Measurements from ENCODE around the gene VPS39.

Gene VPS39

DNA sequence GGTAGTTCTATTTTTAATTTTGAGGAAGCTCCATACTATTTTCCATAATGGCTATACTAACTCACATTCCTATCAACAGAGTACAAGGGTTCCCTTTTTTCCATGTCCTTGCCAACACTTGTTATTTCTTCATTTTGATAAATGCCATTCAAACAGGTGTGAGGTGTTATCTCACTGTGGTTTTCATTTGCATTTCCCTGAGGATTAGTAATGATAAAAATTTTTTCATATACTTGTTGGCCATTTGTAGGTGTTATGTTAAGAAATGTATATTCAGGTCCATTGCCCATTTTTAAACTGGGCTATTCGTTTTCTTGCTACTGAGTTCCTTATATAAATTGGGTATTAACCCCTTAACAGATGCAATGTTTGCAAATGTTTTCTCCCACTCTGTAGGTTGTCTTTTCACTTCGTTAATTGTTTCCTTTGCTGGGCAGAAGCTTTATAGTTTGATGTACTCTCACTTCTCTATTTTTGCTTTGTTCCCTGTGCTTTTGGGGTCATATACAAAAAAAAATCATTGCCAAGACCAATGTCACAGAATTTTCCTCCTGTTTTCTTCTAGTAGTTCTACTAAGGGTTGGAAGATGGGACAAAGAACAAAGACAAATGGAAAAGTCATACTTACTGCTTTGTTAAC, 11.0 kb upstream of the VPS39 start:
- H3K4me1 ChIP-seq (ENCODE audit: insufficient read depth, low read length): no peaks in the 10 kb centered on the region
- H3K9me3 ChIP-seq (ENCODE audit: insufficient read depth, low read depth, low read length): no peaks in the 10 kb centered on the region
- H3K27ac ChIP-seq (ENCODE audit: low read depth, low read length): no peak overlapping the region

DNA sequence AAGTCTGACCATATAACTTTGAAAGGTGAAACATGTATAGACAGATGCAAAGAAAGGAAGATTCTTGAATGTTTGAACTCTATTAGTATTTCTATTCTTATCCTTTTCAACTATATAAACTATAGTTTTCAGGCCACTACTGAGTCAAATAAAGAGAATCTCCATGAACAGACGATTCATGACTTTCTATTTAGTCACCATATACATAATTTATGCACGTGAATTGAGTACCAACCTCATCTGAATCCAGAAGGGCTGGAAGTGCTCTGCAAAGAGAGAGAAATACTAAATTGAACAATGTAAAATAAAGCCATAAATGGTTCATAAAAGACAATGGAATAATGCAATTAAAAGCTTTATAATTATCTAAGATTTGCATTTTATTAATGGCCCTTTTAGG, 9.5 kb upstream of the VPS39 start:
- H3K27ac ChIP-seq (ENCODE audit: low read depth, low read length): no peak overlapping the region
- peaks cover 88% of the 10 kb centered on the region for H3K36me3 ChIP-seq (ENCODE audit: insufficient read depth, low read length)
- H3K27me3 ChIP-seq (ENCODE audit: insufficient read depth, low read length): no peaks in the 10 kb centered on the region
- H3K9me3 ChIP-seq (ENCODE audit: insufficient read depth, low read depth, low read length): no peaks in the 10 kb centered on the region
- WGBS: 93% methylated on average over 2 of the region's 2 CpGs
- no peaks in the 10 kb centered on the region for H3K4me1 ChIP-seq (ENCODE audit: insufficient read depth, low read length)
- H3K4me3 ChIP-seq (ENCODE audit: low read length): no peak overlapping the region
- H3K9ac ChIP-seq (ENCODE audit: low read depth, low read length): no peak overlapping the region

More for the DNA sequence above, 11.0 kb upstream of the VPS39 start:
- H3K4me3 ChIP-seq (ENCODE audit: low read length): no peak overlapping the region
- WGBS: 92% methylated on average over 1 of the region's 2 CpGs
- H3K9ac ChIP-seq (ENCODE audit: low read depth, low read length): no peak overlapping the region
- H3K27me3 ChIP-seq (ENCODE audit: insufficient read depth, low read length): no peaks in the 10 kb centered on the region
- peaks cover 88% of the 10 kb centered on the region for H3K36me3 ChIP-seq (ENCODE audit: insufficient read depth, low read length)

- H3K27ac ChIP-seq (ENCODE audit: low read depth, low read length): no peak overlapping the region
- WGBS: 90% methylated on average over 2 of the region's 4 CpGs
- H3K36me3 ChIP-seq (ENCODE audit: insufficient read depth, low read length): peaks cover 94% of the 10 kb centered on the region
- no peaks in the 10 kb centered on the region for H3K27me3 ChIP-seq (ENCODE audit: insufficient read depth, low read length)
- no peaks in the 10 kb centered on the region for H3K4me1 ChIP-seq (ENCODE audit: insufficient read depth, low read length)
- H3K9me3 ChIP-seq (ENCODE audit: insufficient read depth, low read depth, low read length): no peaks in the 10 kb centered on the region
- no peak overlapping the region for H3K9ac ChIP-seq (ENCODE audit: low read depth, low read length)
- no peak overlapping the region for H3K4me3 ChIP-seq (ENCODE audit: low read length)
Observed at GRCh38 chr15:42215913-42216829, 8.1 kb upstream of the VPS39 start.

GRCh38 chr15:42214600-42214999, 6.5 kb upstream of the VPS39 start:
- Histone ChIP-seq H3K9me3 (ENCODE audit: insufficient read depth, low read depth, low read length) (no peaks in the 10 kb centered on the region), H3K9ac (ENCODE audit: low read depth, low read length) (no peak overlapping the region), H3K4me3 (ENCODE audit: low read length) (no peak overlapping the region), H3K27ac (ENCODE audit: low read depth, low read length) (no peak overlapping the region), H3K27me3 (ENCODE audit: insufficient read depth, low read length) (no peaks in the 10 kb centered on the region), H3K36me3 (ENCODE audit: insufficient read depth, low read length) (peaks cover 100% of the 10 kb centered on the region), H3K4me1 (ENCODE audit: insufficient read depth, low read length) (no peaks in the 10 kb centered on the region)
- 92% methylated on average over 1 of the region's 1 CpG for WGBS

- Histone ChIP-seq H3K9ac (ENCODE audit: low read depth, low read length) (no peak overlapping the region), H3K27ac (ENCODE audit: low read depth, low read length) (no peak overlapping the region), H3K36me3 (ENCODE audit: insufficient read depth, low read length) (peaks cover 94% of the 10 kb centered on the region)
Observed at GRCh38 chr15:42213511-42213910, 5.4 kb upstream of the VPS39 start.

DNA sequence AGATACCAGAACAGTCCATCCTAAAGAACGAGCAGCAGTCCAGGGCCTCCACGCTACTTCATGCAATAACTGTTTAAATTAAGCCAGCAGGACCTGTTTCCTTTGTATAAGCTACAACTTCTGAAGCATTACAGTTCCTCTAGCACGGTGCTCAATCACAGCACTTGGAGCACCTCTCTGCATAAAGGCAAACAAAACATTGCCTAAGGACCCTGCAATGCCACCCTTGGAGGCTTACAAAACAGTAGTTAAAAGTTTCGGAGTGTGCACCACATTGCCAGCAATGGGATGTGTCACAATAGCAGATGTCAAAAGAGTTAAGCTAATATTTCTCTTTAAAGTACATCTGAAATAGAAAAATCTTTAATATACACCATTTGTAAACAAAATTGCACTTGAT, 2.6 kb upstream of the VPS39 start:
- 95% methylated on average over 4 of the region's 4 CpGs for WGBS
- Histone ChIP-seq H3K4me1 (ENCODE audit: insufficient read depth, low read length) (no peaks in the 10 kb centered on the region), H3K36me3 (ENCODE audit: insufficient read depth, low read length) (peaks cover 66% of the 10 kb centered on the region), H3K9me3 (ENCODE audit: insufficient read depth, low read depth, low read length) (no peaks in the 10 kb centered on the region), H3K4me3 (ENCODE audit: low read length) (no peak overlapping the region), H3K27me3 (ENCODE audit: insufficient read depth, low read length) (no peaks in the 10 kb centered on the region), H3K9ac (ENCODE audit: low read depth, low read length) (no peak overlapping the region), H3K27ac (ENCODE audit: low read depth, low read length) (no peak overlapping the region)

More at GRCh38 chr15:42213511-42213910, 5.4 kb upstream of the VPS39 start:
- H3K4me1 ChIP-seq (ENCODE audit: insufficient read depth, low read length): no peaks in the 10 kb centered on the region
- no peaks in the 10 kb centered on the region for H3K9me3 ChIP-seq (ENCODE audit: insufficient read depth, low read depth, low read length)
- H3K27me3 ChIP-seq (ENCODE audit: insufficient read depth, low read length): no peaks in the 10 kb centered on the region
- H3K4me3 ChIP-seq (ENCODE audit: low read length): no peak overlapping the region

GRCh38 chr15:42206406-42206805, 1.7 kb downstream of the VPS39 start:
- H3K27me3 ChIP-seq (ENCODE audit: insufficient read depth, low read length): no peaks in the 10 kb centered on the region
- no peaks in the 10 kb centered on the region for H3K4me1 ChIP-seq (ENCODE audit: insufficient read depth, low read length)
- 91% methylated on average over 4 of the region's 4 CpGs for WGBS
- H3K36me3 ChIP-seq (ENCODE audit: insufficient read depth, low read length): peaks cover 23% of the 10 kb centered on the region
- H3K9ac ChIP-seq (ENCODE audit: low read depth, low read length): no peak overlapping the region
- H3K9me3 ChIP-seq (ENCODE audit: insufficient read depth, low read depth, low read length): no peaks in the 10 kb centered on the region
- no peak overlapping the region for H3K27ac ChIP-seq (ENCODE audit: low read depth, low read length)
- no peak overlapping the region; the same call in 1 of the 2 replicates for H3K4me3 ChIP-seq (ENCODE audit: low read length)

GRCh38 chr15:42203891-42204290, 4.2 kb downstream of the VPS39 start:
- H3K36me3 ChIP-seq (ENCODE audit: insufficient read depth, low read length): peaks cover 8% of the 10 kb centered on the region
- no peaks in the 10 kb centered on the region for H3K4me1 ChIP-seq (ENCODE audit: insufficient read depth, low read length)
- H3K27ac ChIP-seq (ENCODE audit: low read depth, low read length): no peak overlapping the region
- H3K9ac ChIP-seq (ENCODE audit: low read depth, low read length): no peak overlapping the region
- no peaks in the 10 kb centered on the region for H3K9me3 ChIP-seq (ENCODE audit: insufficient read depth, low read depth, low read length)
- no peaks in the 10 kb centered on the region for H3K27me3 ChIP-seq (ENCODE audit: insufficient read depth, low read length)
- 92% methylated on average over 3 of the region's 3 CpGs for WGBS
- no peak overlapping the region for H3K4me3 ChIP-seq (ENCODE audit: low read length)

- 87% methylated on average over 2 of the region's 2 CpGs for WGBS
- H3K4me3 ChIP-seq (ENCODE audit: low read length): no peak overlapping the region
- H3K9me3 ChIP-seq (ENCODE audit: insufficient read depth, low read depth, low read length): no peaks in the 10 kb centered on the region
- no peak overlapping the region for H3K27ac ChIP-seq (ENCODE audit: low read depth, low read length)
- no peak overlapping the region for H3K9ac ChIP-seq (ENCODE audit: low read depth, low read length)
- no peaks in the 10 kb centered on the region for H3K4me1 ChIP-seq (ENCODE audit: insufficient read depth, low read length)
- no peaks in the 10 kb centered on the region for H3K27me3 ChIP-seq (ENCODE audit: insufficient read depth, low read length)
- H3K36me3 ChIP-seq (ENCODE audit: insufficient read depth, low read length): peaks cover 19% of the 10 kb centered on the region
Observed at GRCh38 chr15:42202653-42203052, 5.5 kb downstream of the VPS39 start.

DNA sequence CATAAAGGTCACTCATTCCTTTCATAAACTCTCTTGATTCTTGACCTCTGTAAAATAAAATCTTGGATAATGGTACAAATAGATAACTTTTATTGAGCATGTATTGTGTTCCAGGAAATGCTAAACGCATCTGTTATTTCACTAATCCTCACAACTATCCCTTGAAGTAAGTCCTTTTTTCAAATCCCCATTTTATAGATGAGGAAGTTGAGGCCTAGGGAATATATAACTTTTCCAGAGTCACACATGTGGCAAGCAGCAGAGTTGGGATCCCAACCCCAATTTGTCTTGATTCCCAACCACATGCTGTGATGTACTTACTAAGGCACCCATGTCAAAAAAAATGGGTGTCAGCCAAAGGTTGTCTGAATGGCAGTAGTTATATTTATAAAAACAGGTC, 6.3 kb downstream of the VPS39 start:
- Histone ChIP-seq H3K4me1 (ENCODE audit: insufficient read depth, low read length) (no peaks in the 10 kb centered on the region), H3K9ac (ENCODE audit: low read depth, low read length) (no peak overlapping the region), H3K27me3 (ENCODE audit: insufficient read depth, low read length) (no peaks in the 10 kb centered on the region), H3K4me3 (ENCODE audit: low read length) (no peak overlapping the region), H3K9me3 (ENCODE audit: insufficient read depth, low read depth, low read length) (no peaks in the 10 kb centered on the region), H3K36me3 (ENCODE audit: insufficient read depth, low read length) (peaks cover 19% of the 10 kb centered on the region), H3K27ac (ENCODE audit: low read depth, low read length) (no peak overlapping the region)
- no CpG with 5 or more reads among the region's 1 CpG for WGBS

- 96% methylated on average over 5 of the region's 5 CpGs for WGBS
- Histone ChIP-seq H3K36me3 (ENCODE audit: insufficient read depth, low read length) (peaks cover 19% of the 10 kb centered on the region), H3K9me3 (ENCODE audit: insufficient read depth, low read depth, low read length) (no peaks in the 10 kb centered on the region), H3K27me3 (ENCODE audit: insufficient read depth, low read length) (no peaks in the 10 kb centered on the region), H3K4me3 (ENCODE audit: low read length) (no peak overlapping the region), H3K27ac (ENCODE audit: low read depth, low read length) (no peak overlapping the region), H3K9ac (ENCODE audit: low read depth, low read length) (no peak overlapping the region), H3K4me1 (ENCODE audit: insufficient read depth, low read length) (no peaks in the 10 kb centered on the region)
Observed at GRCh38 chr15:42199126-42199525, 9.0 kb downstream of the VPS39 start.

Data from HUES64 (cell line).